ENCODE data around the gene LENG9. TPM values are rescaled to one million over a fixed set of nuclear protein-coding genes. Genes with fewer than 3 reads are reported as not detected.
"Not testable (repeated sequence)": the region's sequence is repeated elsewhere in the genome, so short reads cannot be mapped to it uniquely, and the experiment has no call there.

LENG9 gene
- 4.5 TPM for total RNA-seq

GRCh38 chr19:54463531-54464043 is at the start of gene LENG9:
Gene LENG9 (minus strand): TSS chr19:54463778. CDS start chr19:54463526, 252 bp downstream.
- no peak for FAIRE-seq

GRCh38 chr19:54509200-54509940 is 45.8 kb upstream of the LENG9 start:
- not testable (repeated sequence) for DNase-seq (ENCODE audit: low spot score in 2 of 2); FAIRE-seq

More at GRCh38 chr19:54463531-54464043, at the start of gene LENG9:
- DNase-seq (ENCODE audit: low spot score in 2 of 2) = peak; percentile 92

GRCh38 chr19:54508487-54508886 is 44.9 kb upstream of the LENG9 start:
- DNase-seq (ENCODE audit: low spot score in 2 of 2); FAIRE-seq: not testable (repeated sequence)

- FAIRE-seq (no peak), DNase-seq (ENCODE audit: low spot score in 2 of 2) (no peak)
Measured at GRCh38 chr19:54507824-54508223, 44.2 kb upstream of the LENG9 start.

- not testable (repeated sequence) for DNase-seq (ENCODE audit: low spot score in 2 of 2); FAIRE-seq
Measured at GRCh38 chr19:54507038-54507717, 43.6 kb upstream of the LENG9 start.

- no peak for FAIRE-seq
- DNase-seq (ENCODE audit: low spot score in 2 of 2) = no peak
Measured at GRCh38 chr19:54506079-54506478, 42.5 kb upstream of the LENG9 start.

GRCh38 chr19:54505542-54505941 is 42.0 kb upstream of the LENG9 start:
- DNase-seq (ENCODE audit: low spot score in 2 of 2); FAIRE-seq: not testable (repeated sequence)

GRCh38 chr19:54502518-54503048 is 39.0 kb upstream of the LENG9 start, which contains the start of gene LAIR2:
Gene LAIR2 (plus strand): TSS chr19:54502831. CDS start chr19:54502919, 88 bp downstream.
- FAIRE-seq (no peak), DNase-seq (ENCODE audit: low spot score in 2 of 2) (no peak)

- not testable (repeated sequence) for FAIRE-seq; DNase-seq (ENCODE audit: low spot score in 2 of 2)
Measured at GRCh38 chr19:54498451-54498772, 34.8 kb upstream of the LENG9 start.

GRCh38 chr19:54497747-54498450 is 34.3 kb upstream of the LENG9 start:
- not testable (repeated sequence) for DNase-seq (ENCODE audit: low spot score in 2 of 2); FAIRE-seq

- FAIRE-seq; DNase-seq (ENCODE audit: low spot score in 2 of 2): not testable (repeated sequence)
Measured at GRCh38 chr19:54495284-54495683, 31.7 kb upstream of the LENG9 start.

GRCh38 chr19:54493967-54494585 is 30.5 kb upstream of the LENG9 start:
- FAIRE-seq (no peak), DNase-seq (ENCODE audit: low spot score in 2 of 2) (no peak)

GRCh38 chr19:54493056-54493455 is 29.5 kb upstream of the LENG9 start:
- not testable (repeated sequence) for DNase-seq (ENCODE audit: low spot score in 2 of 2); FAIRE-seq

GRCh38 chr19:54492568-54492967 is 29.0 kb upstream of the LENG9 start:
- no peak for FAIRE-seq

GRCh38 chr19:54489766-54490165 is 26.2 kb upstream of the LENG9 start:
- DNase-seq (ENCODE audit: low spot score in 2 of 2) (no peak), FAIRE-seq (no peak)

More at GRCh38 chr19:54492568-54492967, 29.0 kb upstream of the LENG9 start:
- DNase-seq (ENCODE audit: low spot score in 2 of 2) = no peak

GRCh38 chr19:54489341-54489740 is 25.8 kb upstream of the LENG9 start:
- FAIRE-seq (no peak), DNase-seq (ENCODE audit: low spot score in 2 of 2) (no peak)

GRCh38 chr19:54485851-54486250 is 22.3 kb upstream of the LENG9 start:
- DNase-seq (ENCODE audit: low spot score in 2 of 2) = no peak

GRCh38 chr19:54484451-54484850 is 20.9 kb upstream of the LENG9 start:
- DNase-seq (ENCODE audit: low spot score in 2 of 2) (no peak), FAIRE-seq (no peak)

More at GRCh38 chr19:54485851-54486250, 22.3 kb upstream of the LENG9 start:
- no peak for FAIRE-seq

- FAIRE-seq (no peak), DNase-seq (ENCODE audit: low spot score in 2 of 2) (no peak)
Measured at GRCh38 chr19:54482889-54483288, 19.3 kb upstream of the LENG9 start.
